Muscle of leg (tissue), 11 donors: ENCODE data around the gene WDR38. TPM values are rescaled to one million over a fixed set of nuclear protein-coding genes. Genes with fewer than 3 reads are reported as not detected.
"Not testable (repeated sequence)": the region's sequence is repeated elsewhere in the genome, so short reads cannot be mapped to it uniquely, and the experiment has no call there.

ENCODE experiments used
- DNase-seq: peaks from one replicate; pipeline ENCODE4 v3.0.0; 2013
- H3K27ac ChIP-seq: one replicate; pipeline ENCODE4 v1.5.1; 2013; ENCODE audit warnings: mild to moderate bottlenecking, low read length, control low read depth
- H3K27me3 ChIP-seq: one replicate; pipeline ENCODE4 v1.6.1; 2013; ENCODE audit warnings: low read length; ENCODE audit not compliant: control insufficient read depth, insufficient read depth
- H3K36me3 ChIP-seq: one replicate; pipeline ENCODE4 v1.6.1; 2013; ENCODE audit warnings: low read length; ENCODE audit not compliant: control insufficient read depth, insufficient read depth
- H3K4me1 ChIP-seq: one replicate; pipeline ENCODE4 v1.6.1; 2013; ENCODE audit warnings: low read length; ENCODE audit not compliant: control insufficient read depth, insufficient read depth
- H3K4me3 ChIP-seq: one replicate; pipeline ENCODE4 v1.5.1; 2013; ENCODE audit warnings: low read length, control low read depth
- H3K9me3 ChIP-seq: replicated peaks from 2 replicates; pipeline ENCODE4 v1.6.1; 2013; ENCODE audit warnings: low read depth, low read length; ENCODE audit not compliant: control insufficient read depth
- WGBS: methylation state at CpG from one replicate; pipeline ENCODE4 v1.1.5; 2013; ENCODE audit warnings: missing lambda C conversion rate; ENCODE audit not compliant: insufficient coverage; 5-methylcytosine and 5-hydroxymethylcytosine counted together
- polyA plus RNA-seq, 8 donors: library from polyadenylated mRNA; unstranded; fragments of 120-200 nt; gene quantifications; one replicate each; pipeline versions ENCODE4 v1.2.1 to v1.2.3, GENCODE V29; 2013; ENCODE audit warnings: inconsistent platforms in 1 of 8, low replicate concordance in 1 of 8; ENCODE audit not compliant: insufficient read length in 8 of 8, insufficient read depth in 1 of 8
- total RNA-seq: library from RNA; stranded (reverse); fragments of 120-200 nt; gene quantifications from one replicate; pipeline ENCODE4 v1.2.4, GENCODE V29; 2013

The WDR38 gene
- total and polyA plus RNA-seq, 9 donors = 0.04 to 0.53 (median 0.21) TPM; not detected in 4

DNA sequence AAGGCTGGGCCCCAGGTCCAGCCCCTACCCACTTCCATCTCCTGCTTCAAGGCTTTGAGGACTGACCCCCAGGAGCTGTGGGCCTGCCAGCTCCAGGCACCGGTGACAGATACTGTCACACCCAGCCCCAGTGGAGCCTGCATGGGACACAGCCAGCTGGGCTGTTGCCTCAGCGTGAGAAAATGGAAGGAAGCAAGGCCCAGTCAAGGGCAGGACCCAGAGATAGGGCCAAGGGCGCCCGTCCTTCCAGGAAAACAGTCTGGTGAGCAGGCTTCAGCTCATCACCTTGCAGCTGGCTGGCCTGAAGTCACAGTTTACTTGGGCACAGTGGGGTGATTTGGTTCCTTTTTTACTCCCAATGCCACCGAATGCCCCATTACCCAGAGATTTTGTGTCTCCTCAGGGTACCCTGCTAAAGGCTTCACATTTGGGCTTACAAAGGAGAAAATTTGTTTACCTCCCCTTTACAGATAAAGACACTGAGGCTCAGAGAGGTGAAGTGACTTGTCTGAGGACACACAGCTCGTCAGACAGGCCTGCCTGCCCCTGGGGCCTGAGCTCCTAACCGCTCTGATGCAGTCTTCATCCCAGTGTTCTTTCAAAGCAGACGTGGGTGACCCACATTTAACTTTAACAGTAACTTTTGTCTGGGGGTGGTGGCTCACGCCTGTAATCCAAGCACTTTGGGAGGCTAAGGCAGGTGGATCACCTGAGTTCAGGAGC, 21.5 kb upstream of the WDR38 start:
- WGBS = 33% methylated on average over 3 of the region's 9 CpGs
- H3K4me1 ChIP-seq = peaks cover 59% of the 10 kb centered on the region
- H3K36me3 ChIP-seq = no peaks in the 10 kb centered on the region
- H3K9me3 ChIP-seq = no peaks in the 10 kb centered on the region
- peak overlapping the region; percentile 90 for H3K27ac ChIP-seq
- H3K4me3 ChIP-seq = no peak overlapping the region
- no peaks in the 10 kb centered on the region for H3K27me3 ChIP-seq
- peak; percentile 67 for DNase-seq

DNA sequence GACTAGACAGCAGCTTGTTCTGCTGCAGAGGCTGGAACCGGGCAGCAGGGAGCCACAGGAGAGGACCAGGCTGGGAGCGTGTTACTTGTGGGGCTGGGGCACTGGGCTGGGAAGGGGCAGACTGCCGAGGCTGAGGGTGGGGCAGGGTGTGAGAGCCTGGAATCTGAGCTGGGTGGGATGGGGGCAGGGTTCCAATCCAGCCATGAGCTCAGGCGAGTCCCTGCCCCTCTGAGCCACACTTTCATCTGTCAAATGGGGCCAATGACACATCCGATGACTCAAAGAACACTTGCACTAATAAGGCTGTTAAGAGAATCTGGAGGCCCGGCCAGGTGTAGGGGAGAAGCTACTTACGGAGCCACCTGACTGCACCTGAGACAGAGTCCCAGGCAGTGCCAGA, 18.7 kb upstream of the WDR38 start:
- Histone ChIP-seq H3K4me1 (peaks cover 66% of the 10 kb centered on the region), H3K9me3 (no peaks in the 10 kb centered on the region), H3K36me3 (no peaks in the 10 kb centered on the region), H3K27ac (peak overlapping the region; percentile 86), H3K27me3 (no peaks in the 10 kb centered on the region), H3K4me3 (no peak overlapping the region)
- WGBS = 53% methylated on average over 5 of the region's 7 CpGs
- peak; percentile 56 for DNase-seq

- Histone ChIP-seq H3K4me1 (peaks cover 71% of the 10 kb centered on the region), H3K27ac (peak overlapping the region; percentile 86), H3K36me3 (no peaks in the 10 kb centered on the region), H3K9me3 (no peaks in the 10 kb centered on the region), H3K4me3 (no peak overlapping the region), H3K27me3 (no peaks in the 10 kb centered on the region)
- 55% methylated on average over 10 of the region's 13 CpGs for WGBS
- DNase-seq = peak; percentile 84
These were observed 18.2 kb upstream of the WDR38 start for GRCh38 chr9:124835026-124835557.

DNA sequence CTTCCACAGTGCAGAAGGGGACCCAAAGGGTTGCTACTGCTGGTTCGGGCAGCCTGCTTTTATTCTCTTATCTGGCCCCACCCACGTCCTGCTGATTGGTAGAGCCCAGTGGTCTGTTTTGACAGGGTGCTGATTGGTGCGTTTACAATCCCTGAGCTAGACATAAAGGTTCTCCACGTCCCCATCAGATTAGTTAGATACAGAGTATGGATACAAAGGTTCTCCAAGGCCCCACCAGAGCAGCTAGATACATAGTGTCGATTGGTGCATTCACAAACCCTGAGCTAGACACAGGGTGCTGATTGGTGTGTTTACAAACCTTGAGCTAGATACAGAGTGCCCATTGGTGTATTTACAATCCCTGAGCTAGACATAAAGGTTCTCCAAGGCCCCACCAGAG, 15.1 kb upstream of the WDR38 start:
- not testable (repeated sequence) for H3K36me3 ChIP-seq, H3K27me3 ChIP-seq, DNase-seq, H3K4me3 ChIP-seq, H3K9me3 ChIP-seq, H3K27ac ChIP-seq
- H3K4me1 ChIP-seq = peaks cover 66% of the 10 kb centered on the region
- no CpG with 5 or more reads among the region's 5 CpGs for whole genome bisulfite sequencing

GRCh38 chr9:124838567-124839275, 14.5 kb upstream of the WDR38 start:
- 60% methylated on average over 22 of the region's 52 CpGs for WGBS
- not testable (repeated sequence) for H3K36me3 ChIP-seq, H3K27me3 ChIP-seq, H3K27ac ChIP-seq, H3K9me3 ChIP-seq, DNase-seq, H3K4me3 ChIP-seq
- peaks cover 68% of the 10 kb centered on the region for H3K4me1 ChIP-seq

DNA sequence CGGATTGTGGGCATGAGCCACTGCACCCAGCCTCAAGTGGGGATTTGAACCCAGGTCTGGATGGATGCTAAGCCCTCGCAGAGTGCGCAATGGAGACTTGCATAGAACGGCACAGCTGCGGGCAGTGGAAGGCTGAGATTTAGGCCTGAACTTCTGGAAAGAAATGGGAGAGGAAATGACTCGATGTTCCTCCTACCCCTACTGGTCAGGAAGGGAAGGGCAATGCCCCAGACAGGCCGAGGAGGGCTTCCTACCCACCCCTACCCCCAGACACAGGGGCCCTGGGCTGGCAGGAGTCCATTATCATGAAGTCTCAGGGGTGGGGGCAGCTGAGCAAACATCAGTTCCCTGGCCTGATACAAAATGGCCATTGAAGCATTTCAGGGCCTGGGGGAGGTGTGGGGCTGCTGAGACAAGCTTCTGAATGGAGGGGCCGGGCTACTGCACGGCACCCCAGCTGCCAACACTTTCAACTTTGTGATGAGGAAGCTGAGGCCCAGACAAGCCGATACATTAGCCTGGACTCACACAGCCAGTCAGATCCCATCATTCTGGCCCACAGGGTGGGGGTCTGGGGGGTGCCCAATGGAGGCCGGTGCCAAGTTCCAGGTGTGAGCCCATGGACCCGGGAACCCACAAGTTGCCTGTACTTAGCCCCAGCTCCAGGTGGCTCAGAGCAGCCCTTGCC, 13.5 kb upstream of the WDR38 start:
- WGBS = 65% methylated on average over 5 of the region's 12 CpGs
- peak; percentile 72 for DNase-seq
- Histone ChIP-seq H3K4me3 (no peak overlapping the region), H3K27me3 (no peaks in the 10 kb centered on the region), H3K36me3 (no peaks in the 10 kb centered on the region), H3K9me3 (no peaks in the 10 kb centered on the region), H3K27ac (peak overlapping the region; percentile 96), H3K4me1 (peaks cover 66% of the 10 kb centered on the region)

DNA sequence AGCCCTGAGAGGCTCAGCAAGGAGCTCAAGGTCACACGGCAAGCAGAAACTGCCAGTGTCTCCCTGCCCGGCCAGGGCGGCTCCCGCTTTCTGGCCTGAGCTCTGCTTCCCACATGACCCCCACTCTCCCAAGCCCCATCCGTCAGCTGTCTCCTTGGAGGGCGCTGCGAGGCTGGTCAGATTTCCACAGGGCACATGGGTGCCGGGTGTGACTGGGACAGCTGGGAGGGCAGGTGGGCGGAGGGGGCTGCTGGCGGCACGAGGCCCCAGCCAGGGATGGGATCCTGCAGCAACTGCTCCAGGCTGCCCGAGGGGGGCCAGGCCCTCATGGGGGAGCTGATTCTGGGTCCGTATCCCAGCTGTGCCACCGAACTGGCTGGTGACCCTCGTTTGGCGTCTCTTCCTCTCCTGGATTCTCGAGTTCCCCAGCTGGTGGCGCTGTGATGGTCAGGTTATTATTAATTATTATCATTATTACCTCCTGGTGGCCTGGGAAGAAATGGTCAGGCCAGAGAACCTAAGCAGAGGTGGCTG, 12.9 kb upstream of the WDR38 start:
- Histone ChIP-seq H3K27me3 (no peaks in the 10 kb centered on the region), H3K4me1 (peaks cover 60% of the 10 kb centered on the region), H3K4me3 (no peak overlapping the region), H3K27ac (peak overlapping the region; percentile 96), H3K36me3 (no peaks in the 10 kb centered on the region), H3K9me3 (no peaks in the 10 kb centered on the region)
- peak; percentile 93 for DNase-seq
- WGBS = 61% methylated on average over 5 of the region's 18 CpGs

DNA sequence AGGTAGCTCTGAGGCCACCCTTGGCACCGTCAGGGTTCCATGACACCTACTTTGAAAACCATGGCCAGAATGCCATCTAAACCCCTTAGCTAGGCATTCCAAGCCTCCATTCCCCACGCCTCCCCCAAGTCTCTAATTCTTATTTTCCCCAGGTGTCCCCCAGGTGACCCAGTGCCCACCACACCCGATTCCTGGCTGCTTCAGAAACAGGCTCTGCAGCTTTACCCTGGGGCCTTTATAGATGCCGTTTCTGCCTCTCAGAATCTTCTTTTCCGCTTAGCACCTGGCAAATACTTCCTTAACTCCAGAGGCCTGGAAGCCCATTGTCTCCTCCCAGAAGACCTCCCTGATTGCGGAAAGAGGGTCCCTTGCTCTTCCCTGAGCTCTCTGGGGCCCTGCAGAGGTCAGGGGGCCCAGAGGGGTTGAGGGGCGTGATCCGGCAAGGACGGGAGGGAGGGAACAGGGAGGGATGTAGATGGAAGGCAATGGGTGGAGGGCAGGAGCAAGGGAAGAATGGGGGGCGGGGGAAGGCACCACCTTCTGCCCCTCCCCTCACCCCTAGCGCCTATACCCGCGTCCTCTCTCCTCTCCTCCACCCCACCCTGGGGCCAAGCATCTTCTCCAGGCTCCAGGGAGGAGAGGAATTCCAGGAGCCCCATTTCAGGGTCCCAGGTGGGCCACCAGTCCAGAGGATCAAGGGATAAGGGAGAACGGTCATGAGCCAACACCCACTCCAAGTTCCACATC, 12.0 kb upstream of the WDR38 start:
- no peak for DNase-seq
- H3K9me3 ChIP-seq = no peaks in the 10 kb centered on the region
- WGBS = 74% methylated on average over 4 of the region's 14 CpGs
- peaks cover 52% of the 10 kb centered on the region for H3K4me1 ChIP-seq
- H3K27ac ChIP-seq = peak overlapping the region; percentile 93
- H3K27me3 ChIP-seq = no peaks in the 10 kb centered on the region
- no peaks in the 10 kb centered on the region for H3K36me3 ChIP-seq
- no peak overlapping the region for H3K4me3 ChIP-seq

DNA sequence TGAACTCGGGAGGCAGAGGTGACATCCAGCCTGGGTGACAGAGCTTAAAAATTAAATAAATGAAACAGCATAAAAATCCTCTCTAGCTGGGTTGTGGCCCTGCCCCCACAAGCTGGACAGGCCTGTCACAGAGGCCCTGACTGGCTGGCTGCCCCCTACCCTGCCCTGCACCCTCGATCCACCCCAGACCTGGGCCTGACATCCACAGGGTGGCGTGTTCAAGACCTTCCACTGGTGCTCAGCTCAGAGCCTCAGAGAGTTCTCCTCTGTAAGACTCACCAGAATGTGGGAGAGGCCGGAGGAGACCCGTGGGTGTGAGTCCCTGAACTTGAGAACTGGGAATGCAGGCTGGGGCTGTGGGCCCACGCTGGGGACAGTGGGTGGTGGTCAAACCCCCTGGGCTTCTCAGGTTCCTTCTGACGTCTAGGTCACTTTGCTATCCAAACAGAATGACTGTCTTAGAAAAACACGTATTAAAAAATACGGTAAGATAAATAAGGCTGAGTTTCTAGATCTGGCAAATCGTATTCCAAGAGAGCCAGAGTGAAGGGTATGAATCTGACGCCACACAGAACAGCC, 9.7 kb upstream of the WDR38 start:
- Histone ChIP-seq H3K4me1 (peaks cover 44% of the 10 kb centered on the region), H3K27me3 (no peaks in the 10 kb centered on the region), H3K27ac (peak overlapping the region; percentile 55), H3K36me3 (no peaks in the 10 kb centered on the region), H3K9me3 (no peaks in the 10 kb centered on the region), H3K4me3 (no peak overlapping the region)
- DNase-seq = no peak
- 79% methylated on average over 9 of the region's 11 CpGs for WGBS
